K562 (cell line): ENCODE results near the gene TSPAN16. TPM values are rescaled to one million over a fixed set of nuclear protein-coding genes. Genes with fewer than 3 reads are reported as not detected.

Source experiments
- ATAC-seq: fragments of 200-7000 bp; cut with Tn5 transposase; 3 replicates; pipeline ENCODE4 v1.9.1; 2020; ENCODE audit warnings: moderate library complexity
- BruUV-seq: library from RNA; stranded (reverse); fragments of 400-500 nt; replicated peaks from 2 replicates; lab custom pipeline; 2021; lab: Mats Ljungman, UMichigan
- CTCF ChIA-PET: fragments of 300-600 bp; formaldehyde crosslinking; extraction: SDS; loops from one replicate; lab custom pipeline; 2021; ENCODE audit warnings: low intra/inter-chr PET ratio; lab: Yijun Ruan, JAX
- POLR2A ChIA-PET: fragments of 300-600, 350-650 bp; sonication (Branson Sonifier 250); formaldehyde crosslinking; extraction: SDS; loops from one replicate; lab custom pipeline; 2021; ENCODE audit warnings: antibody characterized with exemption, inconsistent platforms; lab: Yijun Ruan, JAX
- DNase-seq, 4 experiments: peaks; one replicate each; pipeline versions ENCODE4 v3.0.0 to v3.0.0-alpha.2; 2011 to 2018; ENCODE audit warnings: low spot score in 3 of 4, mixed read lengths in 3 of 4; ENCODE audit errors: extremely low read depth in 1 of 4
- FAIRE-seq: peaks from 2 replicates; lab custom pipeline; 2011; peaks lifted over from hg19 to GRCh38; lab: Jason Lieb, UNC
- H2AFZ ChIP-seq: 2 replicates; pipeline ENCODE4 v1.6.0; 2011; ENCODE audit warnings: low read depth, low read length, control low read depth, inconsistent platforms
- H3K27ac ChIP-seq: fragments of 200-600 bp; 3 replicates; pipeline ENCODE4 v1.8.0; 2011; ENCODE audit warnings: low read depth, mild to moderate bottlenecking, control low read depth, inconsistent platforms, low read length, moderate library complexity, mixed read lengths; ENCODE audit errors: extremely low read depth
- H3K27me3 ChIP-seq, 2 experiments: fragments of 300-600 bp in 1 of 2; 2 replicates in 1 of 2; 3 replicates in 1 of 2; pipeline versions ENCODE4 v1.6.0 to v1.8.0; 2011; ENCODE audit warnings: inconsistent platforms in 2 of 2, low read length in 2 of 2, mild to moderate bottlenecking in 1 of 2, mixed read lengths in 1 of 2, moderate library complexity in 1 of 2; ENCODE audit not compliant: control insufficient read depth in 2 of 2, insufficient read depth in 2 of 2
- H3K36me3 ChIP-seq: fragments of 300-600 bp; 3 replicates; pipeline ENCODE4 v1.8.0; 2011; ENCODE audit warnings: mild to moderate bottlenecking, low read length, inconsistent platforms; ENCODE audit not compliant: control insufficient read depth, insufficient read depth
- H3K4me1 ChIP-seq, 2 experiments: fragments of 200-600 bp in 1 of 2; replicated peaks in 1 of 2; 2 replicates in 1 of 2; 3 replicates in 1 of 2; pipeline versions ENCODE4 v1.5.1 to v1.8.0; 2011; ENCODE audit warnings: inconsistent platforms in 2 of 2, low read length in 2 of 2, mild to moderate bottlenecking in 1 of 2, mixed read lengths in 1 of 2, moderate library complexity in 1 of 2; ENCODE audit not compliant: control insufficient read depth in 2 of 2, insufficient read depth in 2 of 2
- H3K4me2 ChIP-seq: 2 replicates; pipeline ENCODE4 v1.6.1; 2011; ENCODE audit warnings: low read length, control low read depth, inconsistent platforms, mixed read lengths; ENCODE audit not compliant: insufficient read depth
- H3K4me3 ChIP-seq: fragments of 200-600 bp; sonication (generic), shearing (Covaris generic); 2 replicates; pipeline ENCODE4 v1.5.1; 2016; ENCODE audit warnings: control low read depth, inconsistent platforms
- H3K79me2 ChIP-seq: fragments of 200-600 bp; 3 replicates; pipeline ENCODE4 v1.8.0; 2011; ENCODE audit warnings: low read length, inconsistent platforms; ENCODE audit not compliant: control insufficient read depth, insufficient read depth
- H3K9ac ChIP-seq, 2 experiments: 2 replicates each; pipeline versions ENCODE4 v1.6.0 to v1.6.1; 2011; ENCODE audit warnings: low read depth in 2 of 2, low read length in 2 of 2, control low read depth in 1 of 2, inconsistent platforms in 1 of 2, mild to moderate bottlenecking in 1 of 2, mixed read lengths in 1 of 2; ENCODE audit not compliant: insufficient read depth in 1 of 2
- H3K9me1 ChIP-seq: one replicate; pipeline ENCODE4 v1.6.0; 2011; ENCODE audit warnings: inconsistent platforms, mild to moderate bottlenecking, low read length, moderate library complexity; ENCODE audit not compliant: control insufficient read depth, insufficient read depth
- H3K9me3 ChIP-seq: replicated peaks from 2 replicates; pipeline ENCODE4 v1.5.1; 2011; ENCODE audit warnings: low read depth, low read length, inconsistent platforms; ENCODE audit not compliant: control insufficient read depth, insufficient read depth
- H4K20me1 ChIP-seq: replicated peaks from 2 replicates; pipeline ENCODE4 v1.6.1; 2011; ENCODE audit warnings: low read length, inconsistent platforms, mixed read lengths; ENCODE audit not compliant: control insufficient read depth, insufficient read depth
- ATF3 ChIP-seq, 2 experiments: fragments of 450-650 bp in 1 of 2; sonication (generic) in 1 of 2; formaldehyde crosslinking in 1 of 2; IDR thresholded peaks in 1 of 2; conservative IDR thresholded peaks in 1 of 2; 2 replicates each; pipeline versions ENCODE4 v1.6.1 to v1.8.1; 2016 to 2023; ENCODE audit warnings: mild to moderate bottlenecking in 2 of 2, moderate library complexity in 2 of 2, inconsistent platforms in 1 of 2, missing genetic modification reagents in 1 of 2
- CEBPG ChIP-seq, 3 experiments: fragments of 200-800 bp in 1 of 3; sonication (Bioruptor generic) in 1 of 3; sonication (generic) in 1 of 3; formaldehyde crosslinking in 1 of 3; IDR thresholded peaks in 2 of 3; conservative IDR thresholded peaks in 1 of 3; 2 replicates each; pipeline versions ENCODE4 v1.6.1 to v1.8.0; 2016 to 2022; ENCODE audit warnings: missing compliant biosample characterization in 2 of 3, missing genetic modification characterization in 2 of 3, mild to moderate bottlenecking in 1 of 3, missing genetic modification reagents in 1 of 3
- CTCF ChIP-seq, 3 experiments: IDR thresholded peaks in 2 of 3; conservative IDR thresholded peaks in 1 of 3; 2 replicates each; pipeline ENCODE4 v1.5.1; 2011 to 2012; ENCODE audit warnings: low read length in 3 of 3, mild to moderate bottlenecking in 3 of 3, control low read depth in 2 of 3, improper control_type of control experiment in 1 of 3, inconsistent platforms in 1 of 3, low read depth in 1 of 3, mixed read lengths in 1 of 3, moderate library complexity in 1 of 3; ENCODE audit not compliant: insufficient read depth in 2 of 3
- EGR1 ChIP-seq: fragments of 450-650 bp; conservative IDR thresholded peaks from 2 replicates; pipeline ENCODE4 v1.6.1; 2017; ENCODE audit warnings: mild to moderate bottlenecking
- EP300 ChIP-seq: IDR thresholded peaks from 2 replicates; pipeline ENCODE4 v1.6.1; 2012; ENCODE audit warnings: low read length, improper control_type of control experiment
- MBD1 ChIP-seq: fragments of 250-450 bp; sonication (Bioruptor Pico); IDR thresholded peaks from 2 replicates; pipeline ENCODE4 v1.8.0; 2022; ENCODE audit warnings: inconsistent platforms
- MEIS2 ChIP-seq: fragments of 450-650 bp; IDR thresholded peaks from 2 replicates; pipeline ENCODE4 v1.6.1; 2014; ENCODE audit warnings: mild to moderate bottlenecking; ENCODE audit not compliant: partially characterized antibody
- RAD21 ChIP-seq, 2 experiments: fragments of 250-450 bp in 1 of 2; fragments of 450-650 bp in 1 of 2; sonication (Bioruptor Pico) in 1 of 2; formaldehyde crosslinking in 1 of 2; IDR thresholded peaks in 1 of 2; conservative IDR thresholded peaks in 1 of 2; 2 replicates each; pipeline versions ENCODE4 v1.4.0 to v1.8.0; 2020 to 2022; ENCODE audit warnings: mild to moderate bottlenecking in 2 of 2, moderate library complexity in 1 of 2
- RHOXF2B ChIP-seq: fragments of 250-450 bp; sonication (Bioruptor Pico); conservative IDR thresholded peaks from 2 replicates; pipeline ENCODE4 v1.5.1; 2021
- YY1 ChIP-seq, 3 experiments: IDR thresholded peaks; 2 replicates each; pipeline ENCODE4 v1.6.1; 2011; ENCODE audit warnings: low read length in 2 of 3, mild to moderate bottlenecking in 2 of 3, moderate library complexity in 2 of 3, borderline replicate concordance in 1 of 3, control low read depth in 1 of 3, low read depth in 1 of 3; ENCODE audit not compliant: insufficient read depth in 3 of 3, insufficient replicate concordance in 2 of 3, control insufficient read depth in 1 of 3, insufficient read length in 1 of 3; ENCODE audit errors: extremely low read depth in 1 of 3
- ZNF75A ChIP-seq: fragments of 450-650 bp; formaldehyde crosslinking; IDR thresholded peaks from 2 replicates; pipeline ENCODE4 v1.4.0; 2020; ENCODE audit warnings: mild to moderate bottlenecking
- WGBS: fragments of 100-300 bp; shearing (Covaris generic); methylation state at CpG from one replicate; pipeline ENCODE4 v1.1.6; 2016; ENCODE audit warnings: low coverage, mixed read lengths; ENCODE audit not compliant: insufficient coverage; ENCODE audit errors: missing lambda C conversion rate; 5-methylcytosine and 5-hydroxymethylcytosine counted together
- in situ Hi-C: fragments of 300-500 bp; cut with MboI; formaldehyde crosslinking; loops from 4 replicates; pipeline ENCODE4 v1.15.0; 2018; ENCODE audit warnings: inconsistent platforms, mixed read lengths
- intact Hi-C: fragments of 100-400 bp; cut with micrococcal nuclease; formaldehyde crosslinking; loops from 2 replicates; pipeline ENCODE4 v1.14.2; 2022
- polyA plus RNA-seq, 8 experiments: library from polyadenylated mRNA; depleted of rRNA in 4 of 8; stranded (reverse) in 5 of 8; unstranded in 3 of 8; fragments of >200 nt; fragmentation: Nextera tagmentation in 2 of 8; fragmentation: Illumina TruSeq in 1 of 8; extraction: Ambion mirVana in 2 of 8; extraction: Trizol in 1 of 8; gene quantifications; 2 replicates each; pipeline versions ENCODE4 v1.2.1 to v1.2.3, GENCODE V29; 2011 to 2014; ENCODE audit warnings: inconsistent platforms in 1 of 8, missing spikeins in 1 of 8
- total RNA-seq, 7 experiments: library from RNA; depleted of rRNA in 6 of 7; stranded (reverse); fragments of >200 nt in 6 of 7; fragmentation: Illumina TruSeq in 2 of 7; extraction: Trizol in 2 of 7; gene quantifications; 2 replicates each; pipeline versions ENCODE4 v1.2.1 to v1.2.3, GENCODE V29; 2011 to 2021; ENCODE audit warnings: low replicate concordance in 1 of 7

TSPAN16 gene
- total and polyA plus RNA-seq, 9 of the 15 experiments (the other 6 are each of a cell fraction or from before 2014, with no cell fraction given) = not detected

- no peak for TF ChIP-seq YY1 (IDR thresholded peaks at IDR 0.05; ENCODE audit: borderline replicate concordance in 1 of 3, control insufficient read depth in 1 of 3, extremely low read depth in 1 of 3, insufficient read depth in 3 of 3, insufficient read length in 1 of 3, insufficient replicate concordance in 2 of 3, low read depth in 1 of 3, low read length in 2 of 3)
- TF ChIP-seq EP300 = no peak
Measured at GRCh38 chr19:11284515-11284914, 11.4 kb upstream of the TSPAN16 start (continued).

- CTCF ChIA-PET = interaction anchor here (0.6 to 0.8 kb wide), 2 partner anchors 24 to 149 kb away, joined by 3 to 4 read pairs; no protein-coding TSS in a partner anchor
- in situ Hi-C loops = no loop called here
- H3K9me1 ChIP-seq = no peaks in the 10 kb centered on the region
- no peaks in the 10 kb centered on the region for H3K9me3 ChIP-seq
- no peak overlapping the region for H3K4me3 ChIP-seq
- peaks cover 4 to 11% of the 10 kb centered on the region in 2 experiments; a peak in 4 of 5 replicates for H3K27me3 ChIP-seq
- H3K36me3 ChIP-seq = no peaks in the 10 kb centered on the region
- no peak overlapping the region for H3K27ac ChIP-seq
- H3K79me2 ChIP-seq = no peaks in the 10 kb centered on the region
- intact Hi-C loops = no loop called here
- no peak for FAIRE-seq
- BruUV-seq = no TSS peak
- H2AFZ ChIP-seq = peak overlapping the region; percentile 31; the same call in 1 of the 2 replicates
- DNase-seq = no peak
- H4K20me1 ChIP-seq = no peaks in the 10 kb centered on the region
- no peaks in the 10 kb centered on the region; a peak in 1 of 5 replicates for H3K4me1 ChIP-seq
- no peak overlapping the region for H3K9ac ChIP-seq
- POLR2A ChIA-PET = interaction anchor here (0.7 kb wide), 2 partner anchors 196 to 1128 kb away, joined by 3 to 4 read pairs; no protein-coding TSS in a partner anchor
- no peak; the same call in 1 of the 3 replicates for ATAC-seq
- no peak overlapping the region for H3K4me2 ChIP-seq
- WGBS = 2% methylated on average over 6 of the region's 6 CpGs
- peak in 1 of 3 experiments; percentile 43; a peak in 2 of 6 replicates for TF ChIP-seq CTCF (IDR thresholded peaks at IDR 0.05 in 2 of 3, conservative IDR thresholded peaks at IDR 0.05 in 1 of 3; ENCODE audit: insufficient read depth in 2 of 3, low read depth in 1 of 3, low read length in 3 of 3)
- no peak for TF ChIP-seq ZNF75A (CRISPR knock-in tag)
- TF ChIP-seq CEBPG (CRISPR knock-in tag; IDR thresholded peaks at IDR 0.05) = no peak
- TF ChIP-seq CEBPG (tag; conservative IDR thresholded peaks at IDR 0.05 in 1 of 2, IDR thresholded peaks at IDR 0.05 in 1 of 2) = 0 out of 4 replicates have a peak, but pooled peaks of 1 of the 2 experiments have one; percentile 38
- TF ChIP-seq ATF3 (IDR thresholded peaks at IDR 0.05) = peak; percentile 31; the same call in 1 of the 2 replicates
- TF ChIP-seq ATF3 (CRISPR knock-in tag; conservative IDR thresholded peaks at IDR 0.05) = no peak
- peak in 1 of 2 experiments; percentile 39; a peak in 2 of 4 replicates for TF ChIP-seq RAD21 (CRISPR knock-in tag; conservative IDR thresholded peaks at IDR 0.05 in 1 of 2, IDR thresholded peaks at IDR 0.05 in 1 of 2)
- no peak for TF ChIP-seq RHOXF2B
- peak; percentile 78 for TF ChIP-seq EGR1
- no peak for TF ChIP-seq MBD1 (CRISPR knock-in tag)
- peak; percentile 53 for TF ChIP-seq MEIS2
Measured at GRCh38 chr19:11286312-11286974, 9.5 kb upstream of the TSPAN16 start.
